Mammary epithelial cell (primary cell): ENCODE data around the gene ZACN.

Source experiments
- EZH2 ChIP-seq: IDR thresholded peaks from 2 replicates; pipeline ENCODE4 v1.6.1; 2012; ENCODE audit warnings: low read length, inconsistent platforms, borderline replicate concordance
- TF ChIP-seq, protein P1 (sequence below), 2 donors: IDR thresholded peaks in 1 of 2; conservative IDR thresholded peaks in 1 of 2; 2 replicates each; pipeline ENCODE4 v1.5.1; 2011 to 2012; ENCODE audit warnings: inconsistent platforms in 2 of 2, low read length in 2 of 2, mild to moderate bottlenecking in 2 of 2, control low read depth in 1 of 2, low read depth in 1 of 2; ENCODE audit not compliant: insufficient read depth in 1 of 2; ENCODE audit errors: extremely low read depth in 1 of 2

DNA sequence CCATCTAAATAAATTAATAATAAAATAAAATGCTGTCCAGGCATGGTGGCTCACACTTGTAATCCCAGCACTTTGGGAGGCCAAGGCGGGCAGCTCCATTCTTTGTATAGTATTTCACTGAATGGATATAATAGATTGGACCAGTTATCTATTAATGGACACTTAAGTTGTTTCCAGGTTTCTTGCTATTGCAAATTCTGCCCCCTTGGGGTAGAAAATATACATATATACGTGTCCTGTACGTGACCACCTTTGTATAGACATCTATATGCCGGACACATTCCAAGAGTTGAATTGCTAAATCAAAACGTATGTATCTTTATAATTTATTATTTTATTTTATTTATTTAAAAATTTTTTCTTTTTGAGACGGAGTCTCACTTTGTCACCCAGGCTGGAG, 28.5 kb downstream of the ZACN start:
- TF ChIP-seq EZH2, result no peak
- TF ChIP-seq, protein P1, sequence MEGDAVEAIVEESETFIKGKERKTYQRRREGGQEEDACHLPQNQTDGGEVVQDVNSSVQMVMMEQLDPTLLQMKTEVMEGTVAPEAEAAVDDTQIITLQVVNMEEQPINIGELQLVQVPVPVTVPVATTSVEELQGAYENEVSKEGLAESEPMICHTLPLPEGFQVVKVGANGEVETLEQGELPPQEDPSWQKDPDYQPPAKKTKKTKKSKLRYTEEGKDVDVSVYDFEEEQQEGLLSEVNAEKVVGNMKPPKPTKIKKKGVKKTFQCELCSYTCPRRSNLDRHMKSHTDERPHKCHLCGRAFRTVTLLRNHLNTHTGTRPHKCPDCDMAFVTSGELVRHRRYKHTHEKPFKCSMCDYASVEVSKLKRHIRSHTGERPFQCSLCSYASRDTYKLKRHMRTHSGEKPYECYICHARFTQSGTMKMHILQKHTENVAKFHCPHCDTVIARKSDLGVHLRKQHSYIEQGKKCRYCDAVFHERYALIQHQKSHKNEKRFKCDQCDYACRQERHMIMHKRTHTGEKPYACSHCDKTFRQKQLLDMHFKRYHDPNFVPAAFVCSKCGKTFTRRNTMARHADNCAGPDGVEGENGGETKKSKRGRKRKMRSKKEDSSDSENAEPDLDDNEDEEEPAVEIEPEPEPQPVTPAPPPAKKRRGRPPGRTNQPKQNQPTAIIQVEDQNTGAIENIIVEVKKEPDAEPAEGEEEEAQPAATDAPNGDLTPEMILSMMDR (conservative IDR thresholded peaks at IDR 0.05 in 1 of 2, IDR thresholded peaks at IDR 0.05 in 1 of 2; ENCODE audit: extremely low read depth in 1 of 2, insufficient read depth in 1 of 2, low read depth in 1 of 2, low read length in 2 of 2), result peak; percentile 6 to 15
